ENCODE results near the gene CD1E.
"Not testable (repeated sequence)": the region's sequence is repeated elsewhere in the genome, so short reads cannot be mapped to it uniquely, and the experiment has no call there.

CD1E gene

DNA sequence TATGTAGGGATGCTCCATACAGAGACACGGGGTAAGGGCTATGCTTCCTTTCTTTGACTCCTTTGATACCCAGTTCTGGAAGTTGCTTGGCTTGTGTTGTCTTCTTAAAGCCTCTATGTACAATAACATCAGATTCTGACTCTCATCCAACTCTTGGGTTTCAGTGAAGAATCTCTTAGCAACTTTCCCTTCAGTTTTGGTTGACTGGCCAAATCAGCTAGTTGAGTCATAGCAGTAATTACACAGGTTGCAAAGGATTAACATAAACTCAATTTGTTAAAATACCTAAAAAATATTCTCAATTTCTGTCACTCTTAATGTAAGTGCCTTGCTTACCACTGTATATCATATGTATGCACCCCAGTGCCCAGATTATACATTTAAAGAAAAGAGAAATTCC is 9.2 kb downstream of the CD1E start:
- no peak for DNase-seq (ENCODE audit: low spot score)

DNA sequence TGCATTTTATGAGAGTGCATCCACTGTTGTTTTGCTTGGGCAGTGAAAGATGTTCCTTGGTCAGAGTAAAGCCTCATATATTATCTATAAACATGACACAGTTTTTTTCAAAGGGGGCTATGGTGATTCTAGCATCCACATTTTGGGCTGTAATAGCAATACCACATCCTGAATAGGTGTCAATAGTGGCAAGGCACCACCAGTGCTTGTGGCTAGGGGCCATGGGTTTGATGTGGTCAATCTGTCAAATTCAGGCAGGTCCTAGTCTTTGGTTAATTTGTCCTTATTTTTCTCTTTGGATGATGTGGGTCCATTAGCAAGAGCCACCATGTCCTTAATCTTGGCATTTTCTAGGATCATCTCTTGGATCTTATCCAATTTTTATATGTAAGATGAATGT is 13.1 kb downstream of the CD1E start:
- DNase-seq (ENCODE audit: low spot score): no peak

DNA sequence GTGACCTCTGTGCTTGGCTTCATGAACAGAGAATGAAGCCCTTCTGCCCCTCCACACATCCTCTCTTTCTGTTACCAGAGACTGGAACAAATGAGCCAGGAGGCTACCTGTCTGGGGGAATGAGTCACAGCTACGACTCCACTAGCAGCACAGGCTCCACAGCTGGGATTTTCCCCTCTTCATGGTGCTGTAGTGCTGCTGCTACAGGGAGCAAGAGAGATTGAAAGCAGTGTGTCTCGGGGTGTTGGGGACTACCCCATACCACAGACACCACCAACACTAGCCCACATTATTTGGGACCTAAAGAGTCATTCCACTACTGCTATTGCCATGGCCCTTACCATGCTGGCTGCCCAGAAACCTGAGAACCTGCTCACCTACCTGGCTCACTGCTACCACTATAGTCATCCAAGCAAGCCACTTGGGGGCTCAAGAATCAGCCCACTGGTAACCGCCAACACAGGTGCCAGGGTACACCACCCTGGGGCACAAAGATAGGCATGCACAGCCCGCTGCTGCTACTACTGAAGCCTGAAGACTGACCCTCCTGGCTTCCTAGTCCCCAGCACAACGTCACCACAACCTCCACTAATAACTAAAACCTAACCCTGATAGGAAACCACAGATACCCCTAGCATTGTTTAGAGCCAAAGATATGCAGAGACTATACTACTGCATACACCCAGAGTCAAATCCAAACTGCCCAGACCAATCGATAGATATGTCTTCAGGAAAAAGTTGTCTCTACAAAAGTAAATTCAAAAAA is 17.7 kb downstream of the CD1E start:
- DNase-seq (ENCODE audit: low spot score): no peak

GRCh38 chr1:158374101-158374500 is 20.4 kb downstream of the CD1E start:
- DNase-seq (ENCODE audit: low spot score): not testable (repeated sequence)

GRCh38 chr1:158374860-158375259 is 21.2 kb downstream of the CD1E start:
- no peak for DNase-seq (ENCODE audit: low spot score)

GRCh38 chr1:158390331-158390730 is 36.6 kb downstream of the CD1E start:
- DNase-seq (ENCODE audit: low spot score): no peak

GRCh38 chr1:158391099-158391498 is 37.4 kb downstream of the CD1E start:
- no peak for DNase-seq (ENCODE audit: low spot score)

GRCh38 chr1:158393476-158393875 is 39.8 kb downstream of the CD1E start:
- DNase-seq (ENCODE audit: low spot score): no peak

DNA sequence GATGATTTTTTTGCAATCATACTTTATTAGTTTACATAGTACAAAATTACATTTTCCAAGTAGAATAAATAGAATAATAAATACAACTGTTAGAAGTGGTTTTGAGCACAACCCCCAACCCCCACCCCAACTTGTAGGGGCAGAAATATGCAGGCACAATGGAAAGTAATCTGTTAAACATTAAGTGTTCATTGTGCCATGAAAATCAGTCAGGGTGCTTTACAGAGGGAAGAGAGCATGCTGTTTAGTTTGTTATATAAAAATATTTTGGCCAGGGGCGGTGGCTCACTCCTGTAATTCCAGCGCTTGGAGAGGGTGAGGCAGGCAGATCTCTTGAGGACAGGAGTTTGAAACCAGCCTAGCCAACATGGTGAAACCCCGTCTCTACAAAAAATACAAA is 43.0 kb downstream of the CD1E start:
- DNase-seq (ENCODE audit: low spot score): no peak

DNA sequence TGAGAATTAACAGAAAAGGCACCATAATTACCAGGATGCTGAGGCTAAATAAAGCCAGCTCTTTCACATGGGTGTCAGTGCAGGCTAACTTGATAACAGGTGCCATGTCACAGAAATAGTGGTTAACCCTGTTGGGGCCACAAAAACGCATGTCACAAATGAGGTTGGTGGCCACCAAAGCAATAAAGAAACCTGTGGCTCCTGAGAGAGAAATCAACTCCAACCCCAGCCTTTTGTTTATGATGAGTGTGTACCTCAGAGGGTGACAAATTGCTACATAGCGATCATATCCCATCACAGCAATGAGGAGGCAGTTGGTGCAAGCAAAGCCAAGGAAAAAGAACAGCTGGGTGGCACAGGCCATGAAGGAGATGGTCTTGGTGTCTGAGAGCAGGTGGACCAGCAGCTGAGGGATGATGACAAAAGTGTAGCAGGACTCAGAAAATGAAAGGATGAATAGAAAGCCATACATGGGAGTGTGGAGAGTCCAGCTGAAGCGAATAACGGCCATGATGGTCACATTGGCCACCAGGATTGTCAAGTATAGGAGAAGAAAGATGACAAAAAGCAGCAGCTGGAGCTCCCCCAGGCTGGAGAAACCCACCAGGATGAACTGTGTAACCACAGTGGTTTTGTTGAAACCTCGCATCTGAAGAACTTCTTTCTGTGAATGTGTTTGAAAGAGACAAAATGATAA is 45.3 kb downstream of the CD1E start, which contains the start of gene OR10T2:
OR10T2 (minus strand) TSS at position 649 of the 697 bp plus-strand sequence; CDS start at position 649, 0 bp downstream.
- DNase-seq (ENCODE audit: low spot score): no peak

GRCh38 chr1:158400871-158401270 is 47.2 kb downstream of the CD1E start:
- DNase-seq (ENCODE audit: low spot score): no peak

- DNase-seq (ENCODE audit: low spot score): no peak
Measured at GRCh38 chr1:158407092-158407491, 53.4 kb downstream of the CD1E start.

All from SW480 (cell line).